M059J (cell line): Measurements from ENCODE around the gene LRRFIP2. TPM values are rescaled to one million over a fixed set of nuclear protein-coding genes. Genes with fewer than 3 reads are reported as not detected.

ENCODE experiments used
- DNase-seq: peaks from one replicate; pipeline ENCODE4 v3.0.0-alpha.2; 2012; ENCODE audit warnings: low read depth
- total RNA-seq: library from RNA; depleted of rRNA; stranded (reverse); fragments of >200 nt; shearing (Covaris generic); gene quantifications from 2 replicates; pipeline ENCODE4 v1.2.3, GENCODE V29; 2014

Gene LRRFIP2
- total RNA-seq, 1 experiment from 2014 or later = 31.9 TPM

GRCh38 chr3:37115446-37115845, 58.9 kb downstream of the LRRFIP2 start:
- peak; percentile 35 for DNase-seq

DNA sequence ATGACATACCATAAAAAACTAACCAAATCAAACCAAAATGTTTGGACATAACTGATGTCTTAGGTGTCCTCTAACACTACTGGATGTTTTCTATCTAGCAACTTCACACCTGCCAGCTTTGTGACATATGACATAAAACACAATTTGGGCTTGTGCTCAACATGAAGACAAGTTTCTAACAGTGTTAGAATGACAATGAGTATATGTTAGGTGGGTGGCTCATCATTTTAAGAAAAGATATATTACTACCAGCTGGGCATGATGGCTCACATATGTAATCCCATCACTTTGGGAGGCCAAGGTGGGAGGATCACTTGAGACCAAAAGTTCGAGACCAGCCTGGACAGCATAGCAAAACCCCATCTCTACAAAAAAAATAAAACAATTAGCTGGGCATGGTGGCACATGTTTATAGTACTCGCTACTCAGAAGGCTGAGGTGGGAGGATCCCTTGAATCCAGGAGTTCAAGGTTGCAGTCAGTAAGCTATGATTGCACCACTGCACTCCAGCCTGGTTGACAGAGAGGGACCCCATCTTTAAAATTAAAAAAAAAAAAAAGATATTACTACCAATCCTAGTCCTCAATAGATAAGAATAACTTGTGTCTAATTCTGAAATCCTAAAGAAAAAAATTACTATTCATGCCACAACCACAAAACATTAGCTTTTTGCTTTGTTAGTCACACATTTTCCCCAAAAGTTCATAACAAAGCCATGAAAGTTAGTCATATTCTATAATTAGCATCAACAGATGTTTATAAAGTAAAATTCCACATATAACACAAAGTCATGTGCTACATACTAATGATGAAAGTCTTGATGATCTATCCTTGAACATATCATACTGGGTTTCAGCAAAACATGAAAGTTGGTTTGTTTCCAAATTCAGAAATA, 59.9 kb downstream of the LRRFIP2 start:
- peak; percentile 75 for DNase-seq

DNA sequence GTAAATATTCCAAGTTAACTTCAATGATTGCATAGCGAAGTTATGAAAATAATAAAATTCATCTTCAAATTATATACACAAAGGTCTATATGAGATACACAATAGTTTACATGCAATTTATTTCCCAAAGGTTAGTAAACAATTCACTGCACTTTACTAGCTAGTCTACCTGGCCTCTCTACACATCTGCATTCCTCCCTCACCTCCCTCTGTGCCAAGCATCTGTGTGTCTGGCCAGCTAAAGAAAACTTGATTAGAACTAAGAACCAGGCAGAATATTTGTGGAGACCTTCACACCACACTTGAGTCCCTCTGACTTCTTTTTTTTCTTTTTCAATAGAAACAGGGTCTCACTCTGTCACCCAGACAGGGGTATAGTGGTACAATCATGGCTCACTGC, 61.4 kb downstream of the LRRFIP2 start:
- no peak for DNase-seq

DNA sequence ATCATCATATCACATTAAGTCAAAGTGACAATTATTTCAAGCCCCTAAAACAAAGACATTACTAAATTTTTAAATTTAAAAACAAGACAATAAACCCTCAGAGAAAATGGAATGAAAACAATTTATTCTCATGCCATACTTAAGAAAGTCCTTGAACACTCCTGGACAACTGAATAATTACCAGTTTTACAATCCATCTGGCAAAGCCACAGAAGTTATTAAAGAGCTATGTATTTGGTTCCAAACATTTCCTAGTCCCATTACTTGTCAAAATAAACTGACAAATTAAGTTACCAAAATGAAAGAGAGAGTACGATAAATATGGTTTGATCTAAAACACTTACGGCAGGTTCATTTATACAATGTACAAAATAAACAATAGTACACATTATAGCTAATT, 63.2 kb downstream of the LRRFIP2 start:
- no peak for DNase-seq

DNA sequence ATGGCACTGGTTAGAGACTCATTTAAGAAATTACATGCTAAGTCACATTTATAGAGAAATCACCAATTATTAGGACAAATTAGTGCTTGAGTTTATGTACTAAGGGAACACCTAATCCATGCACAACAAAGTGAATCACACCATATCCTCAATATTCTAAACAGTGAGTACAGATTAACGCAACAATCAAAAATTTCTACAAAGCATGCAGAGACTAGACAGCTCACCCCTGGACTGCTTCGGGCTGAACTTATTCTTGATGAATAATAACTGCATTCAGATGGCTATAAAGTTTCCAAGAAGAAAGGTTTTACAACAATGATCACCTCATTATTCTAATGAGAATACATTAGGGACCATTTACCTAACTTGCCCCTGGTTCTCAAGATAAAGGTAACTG, 66.5 kb downstream of the LRRFIP2 start:
- no peak for DNase-seq

DNA sequence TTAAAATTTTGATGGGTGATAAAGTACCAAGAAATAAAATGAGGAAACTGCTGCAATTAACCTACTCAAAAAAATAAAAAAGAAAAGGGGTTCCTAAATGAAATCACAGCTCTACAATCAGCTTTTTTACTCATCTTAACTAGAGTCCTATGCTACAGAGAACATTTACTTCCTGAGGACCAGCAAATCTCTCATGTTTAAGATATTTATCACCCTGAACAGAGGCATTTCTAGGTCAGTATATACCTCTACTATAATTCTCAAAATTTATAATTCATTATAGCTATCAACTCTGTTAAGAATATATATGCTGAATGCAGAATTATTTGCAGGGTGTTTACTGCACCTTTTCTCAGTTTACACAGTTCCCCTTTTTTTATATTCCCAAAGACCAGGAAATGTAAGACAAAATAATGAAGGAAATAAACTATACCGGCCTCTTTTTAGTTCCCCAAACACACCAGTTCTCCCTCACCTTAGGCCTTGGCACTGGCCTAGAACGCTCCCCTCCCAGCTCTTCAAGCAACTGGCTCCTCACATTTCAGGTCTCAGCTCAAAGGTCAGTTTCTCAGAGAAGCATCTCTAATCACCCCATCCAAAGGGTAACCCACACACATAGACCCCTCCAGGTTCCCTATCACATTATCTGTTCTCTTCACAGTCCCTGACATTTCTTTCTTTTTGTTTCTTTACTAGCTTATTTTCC, 71.1 kb downstream of the LRRFIP2 start:
- DNase-seq = no peak

DNA sequence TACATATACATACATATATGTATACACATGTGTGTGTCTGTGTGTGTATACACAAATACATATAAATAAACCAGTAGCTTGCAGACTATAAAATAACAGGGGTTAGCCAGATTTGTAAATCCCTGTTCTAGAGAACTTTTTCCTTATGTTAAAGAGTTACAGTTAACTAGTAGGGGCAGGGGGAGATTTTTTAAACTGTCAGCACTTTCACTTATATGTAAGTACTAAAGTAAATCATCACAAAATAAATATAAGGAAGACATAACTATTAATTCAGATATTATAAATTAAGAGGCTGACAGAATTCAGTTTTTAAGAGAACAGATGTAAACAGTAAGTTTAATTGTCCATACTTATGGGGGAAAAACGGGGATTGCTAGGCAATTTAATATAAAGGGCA, 74.0 kb downstream of the LRRFIP2 start:
- no peak for DNase-seq

DNA sequence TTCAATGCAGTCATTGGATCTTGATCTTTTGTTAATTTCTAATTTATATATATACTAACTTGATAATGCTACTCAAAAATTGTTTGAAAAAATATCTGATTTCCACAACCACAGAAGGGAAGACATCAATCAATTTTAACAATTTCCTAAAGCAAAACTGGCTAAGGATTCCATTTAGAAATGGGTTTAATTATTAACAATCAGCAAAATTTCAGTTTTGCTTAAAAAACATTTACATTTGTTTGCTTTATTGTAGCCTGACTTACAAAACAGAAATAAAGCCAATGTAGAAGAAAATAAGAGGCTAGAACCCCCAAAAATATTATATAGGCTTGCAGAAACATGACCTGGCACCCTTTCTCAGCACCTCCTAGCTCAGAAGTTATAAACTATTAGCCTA, 74.9 kb downstream of the LRRFIP2 start:
- DNase-seq = no peak

DNA sequence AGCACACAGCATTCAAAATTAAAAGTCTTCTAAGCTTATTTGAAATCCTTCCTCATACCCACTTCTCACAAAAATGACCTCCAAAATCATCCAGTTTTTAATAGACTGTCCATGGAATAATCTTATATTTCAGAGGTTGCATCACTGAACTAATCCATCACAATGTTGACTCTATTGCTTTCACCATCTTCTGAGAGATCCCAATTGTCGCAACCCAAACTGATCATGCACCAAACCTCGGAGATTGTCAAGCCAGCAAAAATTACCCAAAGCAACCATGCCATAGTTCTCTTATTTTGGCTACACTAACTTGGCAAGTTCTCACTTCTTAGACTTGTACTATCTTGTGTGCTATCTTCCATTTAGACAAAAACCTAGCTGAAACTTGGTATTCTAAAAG, 75.5 kb downstream of the LRRFIP2 start:
- no peak for DNase-seq

DNA sequence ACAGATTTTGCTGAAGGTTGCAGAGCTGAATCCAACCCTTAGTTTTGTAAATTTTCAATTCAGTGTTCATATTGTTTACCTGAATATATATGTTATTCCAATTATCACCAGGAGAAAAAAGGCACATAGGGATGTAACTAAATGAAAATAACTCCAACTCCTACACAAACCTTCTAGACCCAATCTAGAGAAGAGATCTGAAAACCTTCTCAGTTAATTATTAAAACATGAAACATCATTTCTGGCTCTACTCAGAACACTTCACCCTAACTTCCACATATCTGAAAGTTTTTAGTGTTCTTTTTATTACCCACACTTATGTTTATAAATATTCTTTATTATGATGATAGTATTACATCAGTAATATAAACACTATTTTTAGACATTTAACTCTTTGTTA, 76.6 kb downstream of the LRRFIP2 start:
- DNase-seq = no peak

- DNase-seq = peak; percentile 10
Measured at GRCh38 chr3:37096975-37097374, 77.4 kb downstream of the LRRFIP2 start.

DNA sequence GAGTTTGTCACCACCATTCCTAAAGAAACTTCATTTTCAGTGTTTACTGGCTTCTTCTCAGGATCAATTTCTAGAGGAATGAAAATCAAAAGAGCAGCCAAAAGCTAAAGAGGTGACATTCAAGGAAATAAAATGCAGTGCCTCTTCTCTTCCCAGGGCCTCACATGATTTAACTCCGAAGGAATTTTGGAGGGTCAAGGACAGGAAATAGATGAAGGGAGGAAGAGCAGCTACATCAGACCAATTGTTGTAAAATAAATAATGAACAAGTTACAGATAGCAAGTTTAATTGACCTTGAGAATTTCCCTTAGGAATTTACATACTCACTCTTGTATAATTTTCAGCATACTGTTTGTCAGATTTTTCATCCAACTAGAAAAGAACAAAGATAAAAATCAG, 78.1 kb downstream of the LRRFIP2 start:
- peak; percentile 76 for DNase-seq

DNA sequence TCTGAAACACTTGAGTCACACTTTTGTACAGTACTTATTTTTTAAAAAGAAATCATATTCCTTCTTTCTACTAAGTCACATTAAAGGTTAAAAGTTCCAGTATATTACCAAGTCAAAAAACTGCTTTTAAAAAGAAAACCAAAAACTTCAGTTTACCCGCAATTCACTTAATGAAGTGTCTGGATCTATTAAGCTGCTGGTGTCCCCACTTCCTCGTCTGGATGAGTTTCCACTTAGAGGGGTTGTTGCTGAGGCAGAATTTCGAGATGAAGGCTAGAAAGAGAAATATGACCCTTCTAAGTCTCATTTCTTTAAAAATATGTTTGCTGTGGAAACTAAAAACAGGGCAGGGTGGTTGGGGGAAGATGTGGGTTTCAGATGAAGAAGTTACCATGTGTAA, 79.7 kb downstream of the LRRFIP2 start:
- DNase-seq = no peak

- no peak for DNase-seq
Measured at GRCh38 chr3:37093481-37093880, 80.9 kb downstream of the LRRFIP2 start.

DNA sequence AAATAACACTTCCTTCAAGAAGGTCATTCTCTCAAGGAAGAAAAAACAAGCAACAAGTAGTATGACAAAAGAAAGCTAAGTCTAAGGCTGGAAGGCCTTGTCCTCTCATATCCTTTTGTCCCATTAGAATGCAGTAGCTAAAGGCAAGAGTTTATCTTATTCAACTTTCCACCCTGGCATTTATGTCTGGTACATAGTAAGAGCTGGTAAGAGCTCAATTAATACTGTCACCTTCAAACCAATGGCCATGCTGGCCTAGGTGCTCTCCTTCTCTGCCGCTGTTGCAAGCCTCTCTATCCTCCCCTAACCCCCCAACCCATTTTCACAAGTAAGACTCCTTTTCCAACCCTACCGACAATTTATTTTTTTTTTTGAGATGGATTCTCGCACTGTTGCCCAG, 81.9 kb downstream of the LRRFIP2 start:
- DNase-seq = no peak

DNA sequence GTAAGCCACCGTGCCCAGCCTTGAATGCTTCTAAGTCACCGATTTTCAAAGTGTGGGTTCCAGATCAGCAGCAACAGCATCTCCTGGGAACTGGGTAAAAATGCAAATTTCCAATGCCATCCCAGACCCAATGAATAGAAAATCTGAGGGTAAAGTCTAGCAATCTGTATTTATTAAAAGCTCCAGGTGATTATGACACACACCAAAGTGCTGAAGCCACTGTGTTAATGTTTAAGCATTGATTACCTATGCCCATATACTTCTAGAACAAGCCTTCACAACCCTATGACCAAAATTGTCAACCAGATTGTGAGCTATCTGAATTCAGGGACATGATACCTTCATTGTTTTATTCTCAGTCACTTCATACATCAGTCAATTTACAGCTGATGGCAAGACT, 86.5 kb downstream of the LRRFIP2 start:
- DNase-seq = no peak

- DNase-seq = peak; percentile 63
Measured at GRCh38 chr3:37086918-37087317, 87.5 kb downstream of the LRRFIP2 start.

DNA sequence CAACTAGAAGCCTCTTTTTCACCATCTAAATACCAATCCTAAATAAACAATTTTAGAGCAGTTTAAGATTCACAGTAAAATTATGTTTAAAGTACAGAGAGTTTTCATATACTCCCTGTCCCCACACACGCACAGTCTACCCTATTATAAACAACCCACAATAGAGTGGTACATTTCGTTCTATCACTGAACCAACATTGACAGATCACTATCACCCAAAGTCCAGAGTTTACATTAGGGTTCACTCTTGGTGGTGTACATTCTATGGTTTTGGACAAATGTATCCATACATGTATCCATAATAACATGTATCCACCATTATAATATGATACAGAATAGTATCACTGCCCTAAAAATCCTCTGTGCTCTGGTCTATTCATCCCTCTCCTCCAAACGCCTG, 92.1 kb downstream of the LRRFIP2 start:
- DNase-seq = no peak

- no peak for DNase-seq
Measured at GRCh38 chr3:37075955-37076354, 98.4 kb downstream of the LRRFIP2 start.

DNA sequence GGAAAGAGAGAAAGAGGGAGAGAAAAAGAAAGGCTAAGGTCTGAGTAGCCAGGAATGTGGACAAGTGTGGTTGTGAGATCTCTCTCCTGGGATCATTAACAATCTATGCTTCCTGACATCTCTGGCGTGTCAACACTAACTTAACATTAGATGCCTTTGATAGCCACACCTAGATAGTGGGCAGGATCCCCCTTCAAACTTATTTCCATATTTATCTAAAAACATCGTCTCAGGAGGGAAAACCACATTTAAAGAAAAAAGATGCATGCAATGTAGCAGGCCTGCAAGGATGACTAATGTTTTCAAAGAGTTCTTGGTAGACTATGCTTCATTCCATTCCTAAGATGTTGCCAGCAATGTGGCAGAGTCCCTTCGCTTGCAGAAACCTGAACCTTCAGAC, 100.2 kb downstream of the LRRFIP2 start:
- peak; percentile 74 for DNase-seq

- peak; percentile 61 for DNase-seq
Measured at GRCh38 chr3:37072892-37073291, 101.5 kb downstream of the LRRFIP2 start.

DNA sequence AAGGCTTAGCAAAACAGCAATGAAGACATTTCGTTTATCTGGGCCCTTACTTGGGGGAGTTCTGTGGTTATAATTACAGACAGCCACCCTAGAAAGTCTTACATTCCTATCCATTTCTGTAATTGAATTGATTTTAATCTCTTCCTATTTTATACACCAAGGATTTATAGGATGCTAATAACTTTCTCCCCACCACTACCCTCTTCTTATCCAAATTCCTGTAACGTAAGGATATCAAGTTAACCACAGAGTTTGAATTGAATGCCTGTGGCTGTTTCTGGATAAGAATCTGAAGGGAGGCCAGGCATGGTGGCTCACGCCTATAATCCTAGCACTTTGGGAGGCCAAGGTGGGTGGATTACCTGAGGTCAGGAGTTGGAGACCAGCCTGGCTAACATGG, 102.5 kb downstream of the LRRFIP2 start:
- DNase-seq = no peak

DNA sequence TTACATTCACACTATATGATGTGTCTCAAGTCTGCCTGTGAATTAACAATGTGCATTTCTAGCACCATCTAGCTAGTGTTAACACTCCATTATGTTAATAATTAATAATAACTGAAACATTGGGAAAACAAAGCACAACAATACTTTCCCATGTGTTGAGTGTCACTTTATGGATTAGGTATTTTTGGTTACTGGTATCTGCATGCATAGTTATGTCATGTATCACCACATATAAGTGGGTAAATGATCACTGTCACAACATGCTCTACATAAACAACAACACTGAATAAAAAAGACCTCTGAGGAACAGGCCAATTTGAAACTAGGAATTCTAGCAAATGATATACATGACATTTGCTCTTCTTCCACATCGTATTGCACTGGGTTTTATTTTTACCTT, 106.4 kb downstream of the LRRFIP2 start:
- no peak for DNase-seq
